Measurements from ENCODE around the gene VARS1.
"Not testable (repeated sequence)": the region's sequence is repeated elsewhere in the genome, so short reads cannot be mapped to it uniquely, and the experiment has no call there.

VARS1 gene

GRCh38 chr6:31820399-31820798, 24.8 kb upstream of the VARS1 start:
- Histone ChIP-seq H3K4me3 (ENCODE audit: low read depth in 1 of 2, low read length in 2 of 2) (peak overlapping the region in 1 of 2 donors; percentile 62), H3K4me1 (ENCODE audit: control insufficient read depth in 1 of 2, insufficient read depth in 2 of 2, low read length in 2 of 2) (peaks cover 8 to 27% of the 10 kb centered on the region in 2 donors), H3K27ac (ENCODE audit: low read length) (peak overlapping the region; percentile 59)
- not testable (repeated sequence) for H3K9me3 ChIP-seq (ENCODE audit: control insufficient read depth in 1 of 2, low read length in 2 of 2); H3K36me3 ChIP-seq (ENCODE audit: control insufficient read depth in 1 of 2, insufficient read depth in 2 of 2, low read length in 2 of 2); H3K27me3 ChIP-seq (ENCODE audit: low read depth, low read length)

DNA sequence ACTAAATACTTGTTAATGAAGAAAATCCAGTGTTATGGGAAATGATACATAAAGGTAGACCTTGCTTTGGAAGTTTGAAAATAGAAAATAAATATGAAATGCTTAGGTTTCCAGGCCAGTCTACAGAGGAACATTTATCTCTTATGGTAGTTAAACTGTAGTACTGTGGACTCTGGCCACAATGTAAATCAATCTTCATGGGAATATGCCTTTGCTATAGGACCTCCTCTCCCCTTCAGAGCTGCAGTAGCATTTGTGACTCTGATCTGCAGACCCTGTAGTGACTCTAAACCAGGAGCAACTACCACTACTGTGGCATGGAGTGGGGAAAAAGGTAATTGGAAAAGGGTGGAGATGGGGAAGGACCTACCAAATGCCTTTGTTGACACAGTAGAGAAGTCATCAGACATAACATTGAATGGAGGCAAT, 24.3 kb upstream of the VARS1 start:
- Histone ChIP-seq H3K4me3 (ENCODE audit: low read depth in 1 of 2, low read length in 2 of 2) (no peak overlapping the region), H3K4me1 (ENCODE audit: control insufficient read depth in 1 of 2, insufficient read depth in 2 of 2, low read length in 2 of 2) (peaks cover 8 to 27% of the 10 kb centered on the region in 2 donors), H3K27ac (ENCODE audit: low read length) (peak overlapping the region; percentile 59)

DNA sequence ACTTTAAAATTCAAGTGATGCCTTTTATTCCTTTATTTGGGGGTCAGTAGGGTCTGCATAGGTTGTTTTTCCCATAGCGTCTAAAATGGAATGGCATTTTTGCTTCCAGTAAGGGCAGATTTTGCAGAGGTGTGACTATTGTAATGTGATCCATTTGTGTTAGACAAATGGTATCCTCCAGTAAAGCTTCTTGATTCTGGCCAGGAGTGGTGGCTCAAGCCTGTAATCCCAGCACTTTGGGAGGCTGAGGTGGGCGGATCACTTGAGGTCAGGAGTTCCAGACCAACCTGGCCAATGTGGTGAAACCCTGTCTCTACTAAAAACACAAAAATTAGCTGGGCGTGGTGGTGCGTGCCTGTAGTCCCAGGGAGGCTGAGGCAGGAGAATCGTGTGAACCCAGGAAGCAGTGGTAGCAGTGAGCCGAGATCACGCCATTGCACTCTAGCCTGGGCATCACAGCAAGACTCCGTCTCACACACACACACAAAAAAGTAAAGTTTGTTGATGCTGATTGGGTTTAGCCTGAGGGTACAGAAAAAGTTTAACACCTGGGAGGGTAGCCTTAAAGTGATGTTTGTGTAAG, 22.5 kb upstream of the VARS1 start:
- H3K9me3 ChIP-seq (ENCODE audit: control insufficient read depth in 1 of 2, low read length in 2 of 2) = not testable (repeated sequence)

More for the DNA sequence above, 24.3 kb upstream of the VARS1 start:
- no peaks in the 10 kb centered on the region for H3K9me3 ChIP-seq (ENCODE audit: control insufficient read depth in 1 of 2, low read length in 2 of 2)
- H3K27me3 ChIP-seq (ENCODE audit: low read depth, low read length) = no peaks in the 10 kb centered on the region
- H3K36me3 ChIP-seq (ENCODE audit: control insufficient read depth in 1 of 2, insufficient read depth in 2 of 2, low read length in 2 of 2) = peaks cover 0 to 6% of the 10 kb centered on the region in 2 donors

DNA sequence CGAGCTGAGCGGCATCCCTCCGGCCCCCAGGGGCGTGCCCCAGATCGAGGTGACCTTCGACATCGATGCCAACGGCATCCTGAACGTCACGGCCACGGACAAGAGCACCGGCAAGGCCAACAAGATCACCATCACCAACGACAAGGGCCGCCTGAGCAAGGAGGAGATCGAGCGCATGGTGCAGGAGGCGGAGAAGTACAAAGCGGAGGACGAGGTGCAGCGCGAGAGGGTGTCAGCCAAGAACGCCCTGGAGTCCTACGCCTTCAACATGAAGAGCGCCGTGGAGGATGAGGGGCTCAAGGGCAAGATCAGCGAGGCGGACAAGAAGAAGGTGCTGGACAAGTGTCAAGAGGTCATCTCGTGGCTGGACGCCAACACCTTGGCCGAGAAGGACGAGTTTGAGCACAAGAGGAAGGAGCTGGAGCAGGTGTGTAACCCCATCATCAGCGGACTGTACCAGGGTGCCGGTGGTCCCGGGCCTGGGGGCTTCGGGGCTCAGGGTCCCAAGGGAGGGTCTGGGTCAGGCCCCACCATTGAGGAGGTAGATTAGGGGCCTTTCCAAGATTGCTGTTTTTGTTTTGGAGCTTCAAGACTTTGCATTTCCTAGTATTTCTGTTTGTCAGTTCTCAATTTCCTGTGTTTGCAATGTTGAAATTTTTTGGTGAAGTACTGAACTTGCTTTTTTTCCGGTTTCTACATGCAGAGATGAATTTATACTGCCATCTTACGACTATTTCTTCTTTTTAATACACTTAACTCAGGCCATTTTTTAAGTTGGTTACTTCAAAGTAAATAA, 21.8 kb upstream of the VARS1 start:
- peaks cover 8 to 31% of the 10 kb centered on the region in 2 donors for H3K4me1 ChIP-seq (ENCODE audit: control insufficient read depth in 1 of 2, insufficient read depth in 2 of 2, low read length in 2 of 2)
- peak overlapping the region; percentile 75 for H3K27ac ChIP-seq (ENCODE audit: low read length)
- peak overlapping the region; percentile 57 to 78 for H3K4me3 ChIP-seq (ENCODE audit: low read depth in 1 of 2, low read length in 2 of 2)

More for the DNA sequence above, 22.5 kb upstream of the VARS1 start:
- H3K27me3 ChIP-seq (ENCODE audit: low read depth, low read length); H3K36me3 ChIP-seq (ENCODE audit: control insufficient read depth in 1 of 2, insufficient read depth in 2 of 2, low read length in 2 of 2): not testable (repeated sequence)
- Histone ChIP-seq H3K4me1 (ENCODE audit: control insufficient read depth in 1 of 2, insufficient read depth in 2 of 2, low read length in 2 of 2) (peaks cover 12 to 34% of the 10 kb centered on the region in 2 donors), H3K4me3 (ENCODE audit: low read depth in 1 of 2, low read length in 2 of 2) (peak overlapping the region; percentile 57 to 78), H3K27ac (ENCODE audit: low read length) (peak overlapping the region; percentile 75)

DNA sequence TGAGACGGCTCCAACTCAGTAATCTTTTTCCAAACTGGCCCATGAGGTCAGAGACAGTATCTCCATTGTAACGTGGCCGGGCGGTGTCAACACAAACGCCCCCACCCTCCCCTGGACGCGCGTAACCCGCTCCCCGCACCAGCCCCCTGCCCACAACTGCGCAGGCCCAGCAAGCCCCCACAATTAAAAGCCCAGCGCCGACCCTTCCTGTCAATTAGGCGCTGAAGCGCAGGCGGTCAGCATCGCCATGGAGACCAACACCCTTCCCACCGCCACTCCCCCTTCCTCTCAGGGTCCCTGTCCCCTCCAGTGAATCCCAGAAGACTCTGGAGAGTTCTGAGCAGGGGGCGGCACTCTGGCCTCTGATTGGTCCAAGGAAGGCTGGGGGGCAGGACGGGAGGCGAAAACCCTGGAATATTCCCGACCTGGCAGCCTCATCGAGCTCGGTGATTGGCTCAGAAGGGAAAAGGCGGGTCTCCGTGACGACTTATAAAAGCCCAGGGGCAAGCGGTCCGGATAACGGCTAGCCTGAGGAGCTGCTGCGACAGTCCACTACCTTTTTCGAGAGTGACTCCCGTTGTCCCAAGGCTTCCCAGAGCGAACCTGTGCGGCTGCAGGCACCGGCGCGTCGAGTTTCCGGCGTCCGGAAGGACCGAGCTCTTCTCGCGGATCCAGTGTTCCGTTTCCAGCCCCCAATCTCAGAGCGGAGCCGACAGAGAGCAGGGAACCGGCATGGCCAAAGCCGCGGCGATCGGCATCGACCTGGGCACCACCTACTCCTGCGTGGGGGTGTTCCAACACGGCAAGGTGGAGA, 19.7 kb upstream of the VARS1 start, which contains the start of the genes HSPA1A and HSPA1L:
HSPA1A (plus strand) TSS at position 519 of the 814 bp plus-strand sequence; CDS start at position 733, 214 bp downstream.
HSPA1L (minus strand) TSS at position 259 of the 814 bp plus-strand sequence. CDS start 3,311 bp downstream, outside the sequence.
- H3K4me3 ChIP-seq (ENCODE audit: low read depth in 1 of 2, low read length in 2 of 2) = peak within 1 kb of the TSS; percentile 59 to 66
- peaks cover 8 to 24% of the 10 kb centered on the region in 2 donors for H3K4me1 ChIP-seq (ENCODE audit: control insufficient read depth in 1 of 2, insufficient read depth in 2 of 2, low read length in 2 of 2)
- no peaks in the 10 kb centered on the region for H3K9me3 ChIP-seq (ENCODE audit: control insufficient read depth in 1 of 2, low read length in 2 of 2)
- no peaks in the 10 kb centered on the region for H3K36me3 ChIP-seq (ENCODE audit: control insufficient read depth in 1 of 2, insufficient read depth in 2 of 2, low read length in 2 of 2)
- no peaks in the 10 kb centered on the region for H3K27me3 ChIP-seq (ENCODE audit: low read depth, low read length)
- peak within 1 kb of the TSS; percentile 95 for H3K27ac ChIP-seq (ENCODE audit: low read length)

More for the DNA sequence above, 21.8 kb upstream of the VARS1 start:
- not testable (repeated sequence) for H3K27me3 ChIP-seq (ENCODE audit: low read depth, low read length); H3K36me3 ChIP-seq (ENCODE audit: control insufficient read depth in 1 of 2, insufficient read depth in 2 of 2, low read length in 2 of 2); H3K9me3 ChIP-seq (ENCODE audit: control insufficient read depth in 1 of 2, low read length in 2 of 2)

DNA sequence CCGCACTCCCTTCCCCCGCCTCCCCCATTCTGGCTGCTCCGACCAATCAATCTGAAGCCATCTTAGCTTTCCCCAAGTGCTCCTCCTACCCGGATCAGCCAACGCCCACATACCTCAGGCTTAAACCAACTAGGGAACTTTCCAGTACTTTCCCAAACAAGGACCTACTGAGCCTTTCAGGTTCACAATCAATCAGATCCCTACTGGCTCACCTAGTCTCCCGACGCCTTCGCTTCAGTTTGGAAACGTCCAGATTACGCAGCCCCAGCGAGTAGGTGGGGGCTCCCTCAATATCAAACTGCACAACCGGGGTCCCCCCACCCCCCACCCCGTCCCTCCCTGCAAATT, 19.1 kb upstream of the VARS1 start:
- Histone ChIP-seq H3K4me3 (ENCODE audit: low read depth in 1 of 2, low read length in 2 of 2) (peak overlapping the region; percentile 59 to 66), H3K9me3 (ENCODE audit: control insufficient read depth in 1 of 2, low read length in 2 of 2) (no peaks in the 10 kb centered on the region), H3K27ac (ENCODE audit: low read length) (peak overlapping the region; percentile 95), H3K4me1 (ENCODE audit: control insufficient read depth in 1 of 2, insufficient read depth in 2 of 2, low read length in 2 of 2) (peaks cover 4 to 21% of the 10 kb centered on the region in 2 donors), H3K27me3 (ENCODE audit: low read depth, low read length) (no peaks in the 10 kb centered on the region), H3K36me3 (ENCODE audit: control insufficient read depth in 1 of 2, insufficient read depth in 2 of 2, low read length in 2 of 2) (no peaks in the 10 kb centered on the region)

DNA sequence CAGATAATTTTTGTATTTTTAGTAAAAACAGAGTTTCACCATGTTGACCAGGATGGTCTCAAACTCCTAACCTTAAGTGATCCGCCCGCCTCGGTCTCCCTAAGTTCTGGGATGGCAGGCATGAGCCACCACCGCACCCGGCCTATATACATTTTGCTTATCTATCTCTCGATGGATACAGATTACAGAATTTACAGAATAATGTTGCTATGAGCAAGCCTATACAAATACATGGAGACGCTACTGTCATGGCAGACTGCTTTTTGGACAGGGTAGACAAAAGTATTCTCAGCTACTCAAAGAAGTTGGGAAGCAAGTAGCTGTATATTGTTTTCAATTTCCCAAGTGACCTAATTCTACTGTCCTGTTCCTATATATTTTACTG, 17.9 kb upstream of the VARS1 start:
- no peak overlapping the region for H3K4me3 ChIP-seq (ENCODE audit: low read depth in 1 of 2, low read length in 2 of 2)
- no peaks in the 10 kb centered on the region for H3K9me3 ChIP-seq (ENCODE audit: control insufficient read depth in 1 of 2, low read length in 2 of 2)
- no peaks in the 10 kb centered on the region for H3K27me3 ChIP-seq (ENCODE audit: low read depth, low read length)
- peak overlapping the region; percentile 87 for H3K27ac ChIP-seq (ENCODE audit: low read length)
- peaks cover 4 to 11% of the 10 kb centered on the region in 2 donors for H3K4me1 ChIP-seq (ENCODE audit: control insufficient read depth in 1 of 2, insufficient read depth in 2 of 2, low read length in 2 of 2)
- H3K36me3 ChIP-seq (ENCODE audit: control insufficient read depth in 1 of 2, insufficient read depth in 2 of 2, low read length in 2 of 2) = no peaks in the 10 kb centered on the region

DNA sequence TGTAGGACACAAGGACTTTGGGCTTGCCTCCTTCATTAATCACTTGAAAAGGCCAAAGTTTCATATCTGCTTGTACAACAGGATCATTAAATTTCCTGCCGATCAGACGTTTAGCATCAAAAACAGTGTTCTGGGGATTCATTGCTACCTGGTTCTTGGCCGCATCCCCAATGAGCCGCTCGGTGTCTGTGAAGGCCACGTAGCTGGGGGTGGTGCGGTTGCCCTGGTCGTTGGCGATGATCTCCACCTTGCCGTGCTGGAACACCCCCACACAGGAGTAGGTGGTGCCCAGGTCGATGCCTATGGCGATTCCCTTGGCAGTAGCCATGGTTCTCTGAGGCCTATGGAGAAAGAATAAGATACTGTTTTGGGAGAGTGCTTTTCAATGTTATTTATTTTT, 16.1 kb upstream of the VARS1 start:
- Histone ChIP-seq H3K36me3 (ENCODE audit: control insufficient read depth in 1 of 2, insufficient read depth in 2 of 2, low read length in 2 of 2) (no peaks in the 10 kb centered on the region), H3K4me3 (ENCODE audit: low read depth in 1 of 2, low read length in 2 of 2) (no peak overlapping the region), H3K4me1 (ENCODE audit: control insufficient read depth in 1 of 2, insufficient read depth in 2 of 2, low read length in 2 of 2) (peaks cover 4 to 13% of the 10 kb centered on the region in 2 donors), H3K27ac (ENCODE audit: low read length) (no peak overlapping the region), H3K27me3 (ENCODE audit: low read depth, low read length) (no peaks in the 10 kb centered on the region), H3K9me3 (ENCODE audit: control insufficient read depth in 1 of 2, low read length in 2 of 2) (no peaks in the 10 kb centered on the region)

- H3K36me3 ChIP-seq (ENCODE audit: control insufficient read depth in 1 of 2, insufficient read depth in 2 of 2, low read length in 2 of 2); H3K27me3 ChIP-seq (ENCODE audit: low read depth, low read length); H3K4me3 ChIP-seq (ENCODE audit: low read depth in 1 of 2, low read length in 2 of 2); H3K27ac ChIP-seq (ENCODE audit: low read length); H3K9me3 ChIP-seq (ENCODE audit: control insufficient read depth in 1 of 2, low read length in 2 of 2): not testable (repeated sequence)
- peaks cover 8 to 18% of the 10 kb centered on the region in 2 donors for H3K4me1 ChIP-seq (ENCODE audit: control insufficient read depth in 1 of 2, insufficient read depth in 2 of 2, low read length in 2 of 2)
These were observed 13.0 kb upstream of the VARS1 start for GRCh38 chr6:31808599-31808998.

DNA sequence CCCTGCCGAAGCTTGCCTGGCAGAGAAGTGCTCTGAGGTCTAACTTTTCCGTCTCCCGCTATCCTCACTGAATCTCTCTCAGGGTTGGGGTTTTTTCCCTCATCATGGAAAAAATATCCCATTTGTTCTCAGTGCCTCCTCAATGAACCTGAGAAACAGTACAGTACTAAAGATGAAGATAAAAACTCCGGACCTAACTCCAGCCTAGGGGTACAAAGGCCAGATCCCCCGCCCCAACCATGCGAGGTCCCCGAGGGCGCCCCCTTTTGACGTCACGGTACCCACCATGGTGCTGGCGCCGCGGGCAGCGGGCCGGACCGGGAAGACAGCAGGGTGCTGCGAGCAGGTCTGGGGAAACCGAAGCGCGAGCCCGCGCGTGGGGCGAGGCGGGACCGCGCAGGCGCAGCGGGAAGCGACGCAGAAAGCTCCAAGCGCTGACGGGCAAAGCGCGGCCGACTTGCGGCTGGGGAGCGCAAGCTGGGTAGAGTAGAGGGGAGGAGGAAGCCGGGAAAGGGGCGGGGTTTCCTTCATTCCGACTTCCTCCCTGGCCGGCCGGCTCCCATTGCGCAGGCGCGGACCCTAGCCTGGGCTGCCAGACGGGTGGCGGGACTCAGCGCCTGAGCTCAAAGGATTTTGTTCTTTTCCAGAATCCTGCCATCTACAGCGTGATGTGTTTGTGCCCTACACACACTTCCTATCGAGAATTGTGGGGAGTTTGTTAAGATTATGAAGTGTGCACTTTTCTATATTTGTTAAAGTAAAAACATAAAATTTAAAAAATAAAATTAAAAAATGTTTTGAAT, 11.1 kb upstream of the VARS1 start, which contains the start of gene LSM2:
LSM2 (minus strand) TSS at position 497 of the 803 bp plus-strand sequence; CDS start at position 288, 209 bp downstream.
- Histone ChIP-seq H3K27ac (ENCODE audit: low read length) (peak within 1 kb of the TSS; percentile 97), H3K9me3 (ENCODE audit: control insufficient read depth in 1 of 2, low read length in 2 of 2) (no peaks in the 10 kb centered on the region), H3K27me3 (ENCODE audit: low read depth, low read length) (no peaks in the 10 kb centered on the region), H3K4me1 (ENCODE audit: control insufficient read depth in 1 of 2, insufficient read depth in 2 of 2, low read length in 2 of 2) (peaks cover 8 to 12% of the 10 kb centered on the region in 2 donors), H3K36me3 (ENCODE audit: control insufficient read depth in 1 of 2, insufficient read depth in 2 of 2, low read length in 2 of 2) (peaks cover 0 to 3% of the 10 kb centered on the region in 2 donors), H3K4me3 (ENCODE audit: low read depth in 1 of 2, low read length in 2 of 2) (peak within 1 kb of the TSS; percentile 59 to 90)

Measured in muscle layer of duodenum (tissue), 2 donors.